KMS-11 (cell line): ENCODE measurements around the gene TAS2R19.

Source experiments
- H2AFZ ChIP-seq: fragments of 200-600 bp; sonication (generic); 2 replicates; pipeline ENCODE4 v1.6.1; 2016; ENCODE audit warnings: antibody characterized with exemption, mixed run types, low read depth
- H3K27ac ChIP-seq: fragments of 200-600 bp; sonication (generic); 2 replicates; pipeline ENCODE4 v1.6.1; 2016; ENCODE audit warnings: mild to moderate bottlenecking, mixed run types
- H3K27me3 ChIP-seq: fragments of 200-600 bp; sonication (generic); 2 replicates; pipeline ENCODE4 v1.6.1; 2017; ENCODE audit warnings: mild to moderate bottlenecking, low read depth, mixed run types, moderate library complexity; ENCODE audit not compliant: insufficient read depth
- H3K36me3 ChIP-seq: fragments of 200-600 bp; sonication (generic); 2 replicates; pipeline ENCODE4 v1.6.1; 2017; ENCODE audit warnings: mild to moderate bottlenecking, mixed run types; ENCODE audit not compliant: insufficient read depth
- H3K4me1 ChIP-seq: fragments of 200-600 bp; sonication (generic); 2 replicates; pipeline ENCODE4 v1.6.1; 2016; ENCODE audit warnings: mild to moderate bottlenecking, low read depth, mixed run types; ENCODE audit not compliant: poor library complexity, severe bottlenecking
- H3K4me2 ChIP-seq: fragments of 200-600 bp; sonication (generic); 2 replicates; pipeline ENCODE4 v1.7.0; 2016; ENCODE audit warnings: mild to moderate bottlenecking, mixed run types
- H3K4me3 ChIP-seq: fragments of 200-600 bp; sonication (generic); IDR thresholded peaks from 2 replicates; pipeline ENCODE4 v1.6.1; 2017; ENCODE audit warnings: low read depth, low read length, mixed read lengths; ENCODE audit not compliant: insufficient read depth
- H3K79me2 ChIP-seq: fragments of 200-600 bp; sonication (generic); 2 replicates; pipeline ENCODE4 v1.6.1; 2016; ENCODE audit warnings: low read depth, mixed run types; ENCODE audit not compliant: insufficient read depth
- H3K9ac ChIP-seq: fragments of 200-600 bp; sonication (generic); 2 replicates; pipeline ENCODE4 v1.6.1; 2016; ENCODE audit warnings: mild to moderate bottlenecking, mixed run types
- H4K20me1 ChIP-seq: fragments of 200-600 bp; sonication (generic); 2 replicates; pipeline ENCODE4 v1.6.1; 2016; ENCODE audit warnings: mild to moderate bottlenecking, mixed run types; ENCODE audit not compliant: insufficient read depth
- TF ChIP-seq, protein P1 (sequence below): fragments of 200-600 bp; sonication (generic); conservative IDR thresholded peaks from 2 replicates; pipeline ENCODE4 v1.6.1; 2017; ENCODE audit warnings: low read depth, mild to moderate bottlenecking, antibody characterized with exemption, low read length, moderate library complexity, mixed read lengths

The TAS2R19 gene

DNA sequence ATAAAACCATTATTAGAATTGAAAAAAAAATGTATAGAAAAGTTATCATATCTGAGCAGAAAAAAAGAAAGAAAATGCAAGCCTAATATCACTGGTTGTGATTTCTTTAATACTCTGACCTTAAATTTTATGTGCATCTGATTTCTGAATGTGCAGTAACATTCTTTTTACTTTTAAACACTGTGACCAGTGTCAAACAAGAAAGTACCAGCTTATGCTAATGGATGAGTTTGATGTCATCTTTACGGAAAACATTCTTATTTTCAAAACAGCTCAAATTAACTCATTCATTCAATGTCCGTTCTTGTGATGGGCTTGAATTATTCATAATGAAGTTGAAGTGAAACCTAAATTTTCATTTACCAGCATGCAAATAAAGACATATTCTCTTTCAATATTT, 35.6 kb downstream of the TAS2R19 start, which contains the start of gene TAS2R50:
Gene TAS2R50 (minus strand): TSS at position 101 of the 400 bp plus-strand sequence. CDS start 52 bp downstream, at position 49.
- TF ChIP-seq, protein P1, sequence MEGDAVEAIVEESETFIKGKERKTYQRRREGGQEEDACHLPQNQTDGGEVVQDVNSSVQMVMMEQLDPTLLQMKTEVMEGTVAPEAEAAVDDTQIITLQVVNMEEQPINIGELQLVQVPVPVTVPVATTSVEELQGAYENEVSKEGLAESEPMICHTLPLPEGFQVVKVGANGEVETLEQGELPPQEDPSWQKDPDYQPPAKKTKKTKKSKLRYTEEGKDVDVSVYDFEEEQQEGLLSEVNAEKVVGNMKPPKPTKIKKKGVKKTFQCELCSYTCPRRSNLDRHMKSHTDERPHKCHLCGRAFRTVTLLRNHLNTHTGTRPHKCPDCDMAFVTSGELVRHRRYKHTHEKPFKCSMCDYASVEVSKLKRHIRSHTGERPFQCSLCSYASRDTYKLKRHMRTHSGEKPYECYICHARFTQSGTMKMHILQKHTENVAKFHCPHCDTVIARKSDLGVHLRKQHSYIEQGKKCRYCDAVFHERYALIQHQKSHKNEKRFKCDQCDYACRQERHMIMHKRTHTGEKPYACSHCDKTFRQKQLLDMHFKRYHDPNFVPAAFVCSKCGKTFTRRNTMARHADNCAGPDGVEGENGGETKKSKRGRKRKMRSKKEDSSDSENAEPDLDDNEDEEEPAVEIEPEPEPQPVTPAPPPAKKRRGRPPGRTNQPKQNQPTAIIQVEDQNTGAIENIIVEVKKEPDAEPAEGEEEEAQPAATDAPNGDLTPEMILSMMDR: no peak
- no peak within 1 kb of the TSS for H3K9ac ChIP-seq
- no peaks in the 10 kb centered on the region for H4K20me1 ChIP-seq
- H3K27me3 ChIP-seq: no peaks in the 10 kb centered on the region
- H3K4me1 ChIP-seq: no peaks in the 10 kb centered on the region
- no peak within 1 kb of the TSS for H2AFZ ChIP-seq
- no peaks in the 10 kb centered on the region for H3K79me2 ChIP-seq
- no peak within 1 kb of the TSS for H3K4me3 ChIP-seq
- H3K27ac ChIP-seq: no peak within 1 kb of the TSS
- no peak within 1 kb of the TSS for H3K4me2 ChIP-seq
- no peaks in the 10 kb centered on the region for H3K36me3 ChIP-seq

DNA sequence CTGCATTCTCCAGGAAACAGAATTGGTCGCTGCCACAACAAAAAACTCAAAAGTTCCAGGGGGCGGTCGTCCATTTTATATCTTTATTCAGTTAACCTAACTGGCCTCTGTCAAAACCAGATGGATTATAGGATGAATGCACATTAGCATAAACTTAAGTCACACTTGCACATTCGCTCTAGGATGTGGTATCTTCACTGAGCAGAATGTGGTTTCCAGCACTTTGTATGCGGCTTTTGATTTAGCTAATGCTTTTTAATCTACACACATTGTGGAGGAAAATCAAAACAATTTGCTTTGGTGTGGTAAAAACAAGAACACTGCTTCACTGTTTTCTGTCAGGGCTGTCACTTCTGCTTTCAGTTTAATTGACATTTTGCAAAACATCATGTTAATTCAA, 40.2 kb downstream of the TAS2R19 start:
- H3K9ac ChIP-seq: no peak overlapping the region
- no peak overlapping the region for H2AFZ ChIP-seq
- TF ChIP-seq, protein P1: no peak
- H3K4me2 ChIP-seq: no peak overlapping the region
- no peak overlapping the region for H3K4me3 ChIP-seq
- H4K20me1 ChIP-seq: no peaks in the 10 kb centered on the region
- no peaks in the 10 kb centered on the region for H3K36me3 ChIP-seq
- no peaks in the 10 kb centered on the region for H3K79me2 ChIP-seq
- no peaks in the 10 kb centered on the region for H3K4me1 ChIP-seq
- no peak overlapping the region for H3K27ac ChIP-seq
- H3K27me3 ChIP-seq: no peaks in the 10 kb centered on the region

DNA sequence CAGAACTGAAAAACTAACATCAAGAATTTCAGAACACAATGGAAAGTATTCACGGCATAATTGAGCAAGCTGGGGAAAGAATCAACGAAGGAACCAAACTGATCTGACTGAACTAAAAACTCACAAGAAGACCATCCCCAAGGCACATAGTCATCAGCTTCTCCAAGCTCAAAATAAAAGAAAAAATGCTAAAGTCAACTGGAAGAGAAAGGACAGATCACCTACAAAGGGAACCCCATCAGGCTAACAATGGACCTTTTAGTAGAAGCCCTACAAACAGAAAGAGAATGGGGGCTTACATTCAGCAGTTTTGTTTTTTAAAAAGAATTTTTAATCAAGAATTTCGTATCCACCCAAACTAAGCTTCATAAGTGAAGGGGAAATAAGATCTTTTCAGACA, 47.5 kb downstream of the TAS2R19 start:
- Histone ChIP-seq H3K4me3 (no peak overlapping the region), H4K20me1 (no peaks in the 10 kb centered on the region), H3K27me3 (no peaks in the 10 kb centered on the region), H3K36me3 (no peaks in the 10 kb centered on the region), H3K79me2 (no peaks in the 10 kb centered on the region), H3K27ac (no peak overlapping the region), H3K4me2 (no peak overlapping the region), H3K9ac (no peak overlapping the region), H3K4me1 (no peaks in the 10 kb centered on the region), H2AFZ (no peak overlapping the region)
- TF ChIP-seq, protein P1: no peak
